ENCODE data around the gene KIRREL3.

Gene KIRREL3

GRCh38 chr11:126521196-126521595 lies 479.4 kb downstream of the KIRREL3 start:
- H3K9me3 Mint-ChIP-seq: no peaks in the 10 kb centered on the region
- H3K4me1 Mint-ChIP-seq: no peaks in the 10 kb centered on the region
- H3K4me3 Mint-ChIP-seq: no peak overlapping the region
- H3K27ac Mint-ChIP-seq: no peak overlapping the region
- DNase-seq (ENCODE audit: low spot score in 2 of 2): no peak
- ATAC-seq: no peak
- no peaks in the 10 kb centered on the region for H3K36me3 Mint-ChIP-seq

GRCh38 chr11:126519764-126520734 lies 480.5 kb downstream of the KIRREL3 start:
- no peaks in the 10 kb centered on the region for H3K4me1 Mint-ChIP-seq
- no peak overlapping the region for H3K4me3 Mint-ChIP-seq
- H3K36me3 Mint-ChIP-seq: no peaks in the 10 kb centered on the region
- ATAC-seq (no peak), DNase-seq (ENCODE audit: low spot score in 2 of 2) (no peak)
- H3K9me3 Mint-ChIP-seq: no peaks in the 10 kb centered on the region
- no peak overlapping the region for H3K27ac Mint-ChIP-seq

- Mint-ChIP-seq H3K36me3 (no peaks in the 10 kb centered on the region), H3K27ac (no peak overlapping the region), H3K4me3 (no peak overlapping the region), H3K4me1 (no peaks in the 10 kb centered on the region), H3K9me3 (no peaks in the 10 kb centered on the region)
- DNase-seq (ENCODE audit: low spot score in 2 of 2): no peak
- ATAC-seq: no peak
Measured at GRCh38 chr11:126518972-126519690, 481.4 kb downstream of the KIRREL3 start.

DNA sequence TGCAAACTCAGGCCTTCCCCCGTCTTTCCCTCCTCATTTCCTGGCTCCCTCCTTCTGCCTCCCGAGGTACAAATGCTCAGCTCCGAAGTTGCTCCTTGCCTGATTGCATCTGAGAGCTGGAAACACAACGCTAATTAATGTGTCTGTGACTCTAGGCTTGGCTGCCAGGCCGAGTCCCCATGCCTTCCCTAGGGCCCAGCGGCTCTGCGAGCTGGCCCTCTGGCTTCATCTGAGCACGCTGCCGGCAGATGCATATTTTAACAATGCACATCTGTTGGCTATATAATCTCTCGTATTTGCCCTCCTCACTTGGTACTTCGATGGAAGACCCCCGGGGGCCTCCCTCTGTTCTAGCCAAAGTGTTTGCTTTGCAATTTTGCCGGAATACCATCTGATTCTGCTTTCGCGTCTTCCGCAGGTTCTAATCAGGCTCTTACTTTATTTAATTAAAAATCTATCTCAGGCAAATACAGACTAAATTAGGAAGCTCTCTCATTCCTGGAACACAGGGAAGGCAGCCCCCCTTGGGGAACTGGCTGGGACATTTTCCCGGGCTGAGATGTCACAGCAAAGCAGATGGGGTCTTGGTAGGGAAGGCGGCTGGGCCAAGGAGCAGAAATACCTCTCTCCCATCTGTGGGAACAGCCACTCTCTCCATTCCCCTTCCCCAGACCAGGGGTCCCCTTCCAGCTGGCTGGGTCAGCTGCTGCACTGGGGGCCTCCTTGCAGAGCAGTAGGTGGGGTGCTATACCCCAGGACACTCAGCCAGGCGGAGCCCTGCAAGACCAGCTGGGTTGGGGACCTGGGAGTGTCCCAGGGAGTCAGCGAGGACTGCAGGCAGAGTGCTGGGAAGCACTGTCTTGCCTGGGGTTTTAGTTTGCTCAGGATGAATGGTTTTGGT lies 482.2 kb downstream of the KIRREL3 start:
- no peak overlapping the region for H3K27ac Mint-ChIP-seq
- H3K4me3 Mint-ChIP-seq: no peak overlapping the region
- DNase-seq (ENCODE audit: low spot score in 2 of 2): no peak
- no peaks in the 10 kb centered on the region for H3K36me3 Mint-ChIP-seq
- H3K9me3 Mint-ChIP-seq: no peaks in the 10 kb centered on the region
- ATAC-seq: no peak
- no peaks in the 10 kb centered on the region for H3K4me1 Mint-ChIP-seq

DNA sequence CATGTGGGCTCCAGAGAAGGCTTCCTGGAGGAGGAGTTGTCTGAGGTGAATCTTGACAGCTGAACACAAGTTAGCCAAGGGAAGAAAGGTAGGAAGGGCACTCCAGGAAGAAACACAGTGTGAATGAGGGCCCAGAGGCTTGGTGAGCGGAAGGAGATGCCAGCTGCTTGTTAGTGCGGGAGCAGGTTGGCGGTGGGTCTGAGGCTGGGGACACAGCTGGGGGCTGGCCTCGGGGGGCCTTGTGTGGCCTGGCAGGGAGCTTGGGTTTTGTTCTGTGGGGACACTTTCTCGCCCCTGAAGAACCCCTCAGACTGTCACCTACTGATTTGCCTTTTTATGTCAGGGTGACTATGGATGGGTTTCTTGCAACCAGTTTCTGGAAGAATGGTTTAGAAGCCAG lies 485.1 kb downstream of the KIRREL3 start:
- Mint-ChIP-seq H3K4me1 (peaks cover 1% of the 10 kb centered on the region), H3K9me3 (no peaks in the 10 kb centered on the region), H3K27ac (no peak overlapping the region), H3K4me3 (no peak overlapping the region), H3K36me3 (no peaks in the 10 kb centered on the region)
- DNase-seq (ENCODE audit: low spot score in 2 of 2): no peak
- ATAC-seq: no peak

GRCh38 chr11:126514061-126514693 lies 486.4 kb downstream of the KIRREL3 start:
- no peak for DNase-seq (ENCODE audit: low spot score in 2 of 2)
- Mint-ChIP-seq H3K9me3 (no peaks in the 10 kb centered on the region), H3K27ac (no peak overlapping the region), H3K4me1 (peaks cover 6% of the 10 kb centered on the region), H3K36me3 (no peaks in the 10 kb centered on the region), H3K4me3 (no peak overlapping the region)
- ATAC-seq: no peak

- Mint-ChIP-seq H3K4me3 (no peak overlapping the region), H3K9me3 (no peaks in the 10 kb centered on the region), H3K36me3 (peaks cover under 1% of the 10 kb centered on the region), H3K27ac (no peak overlapping the region), H3K4me1 (peaks cover 6% of the 10 kb centered on the region)
- DNase-seq (ENCODE audit: low spot score in 2 of 2): no peak
- no peak for ATAC-seq
Measured at GRCh38 chr11:126512741-126513715, 487.5 kb downstream of the KIRREL3 start.

GRCh38 chr11:126512251-126512650 lies 488.3 kb downstream of the KIRREL3 start:
- ATAC-seq: no peak
- no peak overlapping the region for H3K4me3 Mint-ChIP-seq
- H3K27ac Mint-ChIP-seq: no peak overlapping the region
- peaks cover 5% of the 10 kb centered on the region for H3K36me3 Mint-ChIP-seq
- H3K9me3 Mint-ChIP-seq: no peaks in the 10 kb centered on the region
- no peak for DNase-seq (ENCODE audit: low spot score in 2 of 2)
- peaks cover 6% of the 10 kb centered on the region for H3K4me1 Mint-ChIP-seq

GRCh38 chr11:126511475-126512115 lies 489.0 kb downstream of the KIRREL3 start:
- Mint-ChIP-seq H3K27ac (no peak overlapping the region), H3K4me3 (no peak overlapping the region), H3K9me3 (no peaks in the 10 kb centered on the region), H3K36me3 (peaks cover 5% of the 10 kb centered on the region), H3K4me1 (peaks cover 6% of the 10 kb centered on the region)
- DNase-seq (ENCODE audit: low spot score in 2 of 2) (no peak), ATAC-seq (no peak)

DNA sequence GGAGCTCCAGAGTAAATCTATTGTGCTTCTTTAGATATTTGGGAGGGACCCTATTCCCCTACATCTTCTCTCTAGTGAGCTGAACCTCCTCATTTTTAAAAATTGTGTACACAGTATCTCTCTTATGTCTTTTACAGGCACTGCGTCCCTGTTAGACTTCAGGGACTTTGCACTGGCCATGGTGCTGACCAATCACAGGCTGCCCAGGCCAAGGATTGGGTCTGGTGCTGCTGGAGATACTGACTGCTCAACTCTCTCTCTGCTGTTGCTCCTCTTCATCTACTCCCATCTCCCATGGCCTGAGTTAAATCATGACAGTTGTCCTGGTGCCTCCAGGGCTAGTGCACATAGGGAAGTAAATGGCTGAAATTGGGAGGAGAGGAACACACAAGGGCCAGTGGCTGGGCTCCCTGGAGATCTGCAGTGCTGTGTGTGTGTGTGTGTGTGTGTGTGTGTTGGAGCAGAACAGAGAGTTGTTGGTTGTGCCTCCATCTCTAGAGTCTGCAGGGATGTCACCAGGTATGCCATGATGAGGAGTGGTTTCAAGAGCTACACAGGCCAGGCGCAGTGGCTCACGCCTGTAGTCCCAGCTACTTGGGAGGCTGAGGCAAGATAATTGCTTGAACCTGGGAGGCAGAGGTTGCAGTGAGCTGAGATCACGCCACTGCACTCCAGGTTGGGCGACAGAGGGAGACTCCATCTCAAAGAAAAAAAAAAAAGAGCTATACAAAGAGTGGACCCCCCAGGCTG lies 489.8 kb downstream of the KIRREL3 start:
- Mint-ChIP-seq H3K4me3 (no peak overlapping the region), H3K27ac (no peak overlapping the region), H3K4me1 (peaks cover 6% of the 10 kb centered on the region), H3K9me3 (no peaks in the 10 kb centered on the region), H3K36me3 (peaks cover 5% of the 10 kb centered on the region)
- DNase-seq (ENCODE audit: low spot score in 2 of 2): no peak
- no peak for ATAC-seq

DNA sequence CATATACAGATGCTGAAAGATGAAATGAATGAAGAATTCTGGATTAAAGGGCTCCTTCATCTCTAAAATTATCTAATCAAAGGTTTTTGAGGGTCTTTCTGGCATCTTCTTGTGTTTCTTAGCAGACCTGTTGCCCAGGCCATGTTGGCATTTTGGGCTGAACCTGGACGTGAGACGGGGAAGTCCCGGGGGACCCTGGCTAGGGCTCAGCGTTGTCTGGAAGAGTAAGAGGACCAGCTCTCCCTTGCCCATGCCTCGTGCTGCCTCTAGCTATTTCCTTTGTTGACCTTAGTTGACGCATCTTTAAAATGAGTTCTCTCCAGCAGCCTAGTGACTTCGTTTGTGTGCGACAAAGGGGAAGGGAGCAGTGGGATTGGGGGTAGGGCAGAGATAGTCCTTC lies 492.9 kb downstream of the KIRREL3 start:
- no peak overlapping the region for H3K4me3 Mint-ChIP-seq
- H3K27ac Mint-ChIP-seq: no peak overlapping the region
- ATAC-seq: no peak
- H3K36me3 Mint-ChIP-seq: peaks cover 5% of the 10 kb centered on the region
- peaks cover 6% of the 10 kb centered on the region for H3K4me1 Mint-ChIP-seq
- DNase-seq (ENCODE audit: low spot score in 2 of 2): no peak
- peaks cover 5% of the 10 kb centered on the region for H3K9me3 Mint-ChIP-seq

GRCh38 chr11:126506789-126507188 lies 493.8 kb downstream of the KIRREL3 start:
- ATAC-seq (no peak), DNase-seq (ENCODE audit: low spot score in 2 of 2) (no peak)
- peaks cover 6% of the 10 kb centered on the region for H3K4me1 Mint-ChIP-seq
- no peak overlapping the region for H3K27ac Mint-ChIP-seq
- H3K9me3 Mint-ChIP-seq: peaks cover 5% of the 10 kb centered on the region
- H3K4me3 Mint-ChIP-seq: no peak overlapping the region
- peaks cover 5% of the 10 kb centered on the region for H3K36me3 Mint-ChIP-seq

- ATAC-seq (no peak), DNase-seq (ENCODE audit: low spot score in 2 of 2) (no peak)
- H3K4me1 Mint-ChIP-seq: no peaks in the 10 kb centered on the region
- H3K27ac Mint-ChIP-seq: no peak overlapping the region
- H3K4me3 Mint-ChIP-seq: no peak overlapping the region
- H3K9me3 Mint-ChIP-seq: peaks cover 5% of the 10 kb centered on the region
- peaks cover 4% of the 10 kb centered on the region for H3K36me3 Mint-ChIP-seq
Measured at GRCh38 chr11:126502982-126503381, 497.6 kb downstream of the KIRREL3 start.

Measured in stimulated activated effector memory CD8-positive, alpha-beta T cell treated with anti-CD3 and anti-CD28 coated beads, Interleukin-12 subunit alpha, Interleukin-12 subunit beta, amount 100 ng/mL, for 72 hours (primary cell).